Neural progenitor cell (in vitro differentiated cells): ENCODE results near the gene SMURF1.

ENCODE experiments used
- EZH2 ChIP-seq: fragments of 200-600 bp; sonication (generic); IDR thresholded peaks from 2 replicates; pipeline ENCODE4 v1.6.1; 2017; ENCODE audit warnings: antibody characterized with exemption, mild to moderate bottlenecking, moderate library complexity
- TF ChIP-seq, protein P1 (sequence below): fragments of 200-600 bp; sonication (generic); IDR thresholded peaks from 2 replicates; pipeline ENCODE4 v1.5.1; 2017; ENCODE audit warnings: antibody characterized with exemption, mild to moderate bottlenecking

DNA sequence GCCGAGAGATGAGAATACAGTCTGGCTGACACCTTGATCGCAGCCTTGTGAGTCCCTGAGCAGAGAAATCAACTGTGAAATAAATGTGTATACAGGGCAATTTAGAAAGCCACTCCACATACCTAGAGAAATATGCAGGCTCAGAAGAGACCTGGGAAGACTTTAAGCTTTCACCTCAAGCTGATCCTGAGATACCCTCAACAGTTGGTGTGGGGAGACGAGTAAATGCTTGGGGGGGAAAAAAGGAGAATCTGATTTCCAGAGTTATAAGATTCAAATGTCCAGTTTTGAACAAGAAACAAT lies 123.5 kb downstream of the SMURF1 start:
- TF ChIP-seq, protein P1, sequence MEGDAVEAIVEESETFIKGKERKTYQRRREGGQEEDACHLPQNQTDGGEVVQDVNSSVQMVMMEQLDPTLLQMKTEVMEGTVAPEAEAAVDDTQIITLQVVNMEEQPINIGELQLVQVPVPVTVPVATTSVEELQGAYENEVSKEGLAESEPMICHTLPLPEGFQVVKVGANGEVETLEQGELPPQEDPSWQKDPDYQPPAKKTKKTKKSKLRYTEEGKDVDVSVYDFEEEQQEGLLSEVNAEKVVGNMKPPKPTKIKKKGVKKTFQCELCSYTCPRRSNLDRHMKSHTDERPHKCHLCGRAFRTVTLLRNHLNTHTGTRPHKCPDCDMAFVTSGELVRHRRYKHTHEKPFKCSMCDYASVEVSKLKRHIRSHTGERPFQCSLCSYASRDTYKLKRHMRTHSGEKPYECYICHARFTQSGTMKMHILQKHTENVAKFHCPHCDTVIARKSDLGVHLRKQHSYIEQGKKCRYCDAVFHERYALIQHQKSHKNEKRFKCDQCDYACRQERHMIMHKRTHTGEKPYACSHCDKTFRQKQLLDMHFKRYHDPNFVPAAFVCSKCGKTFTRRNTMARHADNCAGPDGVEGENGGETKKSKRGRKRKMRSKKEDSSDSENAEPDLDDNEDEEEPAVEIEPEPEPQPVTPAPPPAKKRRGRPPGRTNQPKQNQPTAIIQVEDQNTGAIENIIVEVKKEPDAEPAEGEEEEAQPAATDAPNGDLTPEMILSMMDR: no peak
- TF ChIP-seq EZH2: no peak
